ENCODE results near the gene EXOSC2.
"Not testable (repeated sequence)": the region's sequence is repeated elsewhere in the genome, so short reads cannot be mapped to it uniquely, and the experiment has no call there.

Gene EXOSC2

DNA sequence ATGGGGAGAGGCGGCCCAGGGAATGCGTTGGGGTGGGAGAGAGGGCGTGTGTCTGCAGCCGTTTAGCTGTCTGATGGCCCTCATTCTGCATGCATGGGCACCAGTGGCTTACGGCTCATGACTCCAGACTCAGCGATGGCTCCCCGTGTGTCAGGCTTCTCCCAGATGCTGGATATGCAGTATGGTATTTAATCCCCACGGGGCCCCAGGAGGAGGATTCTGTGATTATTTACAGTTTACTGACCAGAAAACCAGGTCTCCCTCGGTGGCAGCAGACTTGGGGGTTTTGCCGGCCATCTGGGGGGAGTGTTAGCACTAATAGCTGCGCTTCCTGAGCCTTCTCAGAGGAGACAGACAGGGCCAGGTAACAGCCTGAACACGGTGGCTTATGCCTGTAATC lies 24.9 kb upstream of the EXOSC2 start:
- DNase-seq, result no peak

DNA sequence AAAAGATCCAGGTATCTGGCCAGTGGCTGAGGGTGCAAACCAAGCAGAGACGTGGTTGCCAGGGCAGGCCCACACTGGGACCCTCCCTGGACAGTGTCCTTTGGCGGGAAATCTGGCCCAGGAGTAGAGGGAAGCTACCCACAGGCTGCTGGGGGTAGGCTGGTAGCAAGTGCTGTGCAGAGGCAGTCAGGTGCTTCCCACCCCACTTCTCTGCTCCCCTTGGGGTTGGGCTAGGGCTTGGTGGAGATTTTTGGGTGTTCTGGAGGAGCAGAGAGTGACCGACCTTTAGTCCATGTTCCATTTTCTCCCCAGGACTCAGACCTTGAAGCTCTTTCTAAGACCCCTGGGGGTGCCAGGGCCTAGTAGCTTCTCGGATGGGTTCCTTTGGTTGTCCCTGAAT lies 23.6 kb upstream of the EXOSC2 start:
- DNase-seq, result no peak

DNA sequence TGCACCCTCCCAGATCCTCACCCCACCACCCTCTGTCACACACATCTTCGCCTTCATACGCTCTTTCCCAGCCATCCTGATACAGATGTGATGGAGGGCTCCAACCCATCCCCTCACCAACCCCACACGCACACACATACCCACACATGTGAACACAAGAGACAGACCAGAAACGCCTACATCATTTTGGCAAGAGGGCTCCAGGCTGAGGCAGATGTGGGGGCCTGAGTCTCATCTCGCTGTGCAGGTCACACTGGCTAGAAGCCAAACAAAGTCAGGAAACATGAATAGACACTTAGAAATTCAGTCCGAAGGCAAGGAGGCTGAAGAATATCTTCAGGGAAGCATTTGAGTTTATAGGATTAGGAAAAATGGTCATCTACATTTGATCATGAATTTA lies 22.9 kb upstream of the EXOSC2 start:
- DNase-seq, result no peak

DNA sequence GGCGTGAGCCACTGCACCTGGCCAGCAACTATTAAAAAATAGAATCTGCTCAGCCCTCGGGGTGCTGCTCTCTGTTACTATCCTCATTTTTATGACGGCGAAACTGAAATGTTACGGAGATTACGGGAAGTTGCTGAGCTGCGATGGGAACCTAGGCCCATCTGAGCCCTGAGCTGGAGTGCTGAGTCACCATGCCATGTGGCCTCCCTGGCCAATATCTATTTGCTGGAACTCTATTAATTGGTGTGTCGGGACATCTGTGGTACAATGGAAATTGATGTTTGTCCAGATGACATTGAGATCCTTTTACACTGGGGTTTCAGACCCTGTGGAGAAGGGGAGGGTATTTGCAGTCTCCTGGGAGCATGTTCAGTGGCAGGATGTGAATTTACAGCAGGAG lies 21.1 kb upstream of the EXOSC2 start:
- DNase-seq, result no peak

DNA sequence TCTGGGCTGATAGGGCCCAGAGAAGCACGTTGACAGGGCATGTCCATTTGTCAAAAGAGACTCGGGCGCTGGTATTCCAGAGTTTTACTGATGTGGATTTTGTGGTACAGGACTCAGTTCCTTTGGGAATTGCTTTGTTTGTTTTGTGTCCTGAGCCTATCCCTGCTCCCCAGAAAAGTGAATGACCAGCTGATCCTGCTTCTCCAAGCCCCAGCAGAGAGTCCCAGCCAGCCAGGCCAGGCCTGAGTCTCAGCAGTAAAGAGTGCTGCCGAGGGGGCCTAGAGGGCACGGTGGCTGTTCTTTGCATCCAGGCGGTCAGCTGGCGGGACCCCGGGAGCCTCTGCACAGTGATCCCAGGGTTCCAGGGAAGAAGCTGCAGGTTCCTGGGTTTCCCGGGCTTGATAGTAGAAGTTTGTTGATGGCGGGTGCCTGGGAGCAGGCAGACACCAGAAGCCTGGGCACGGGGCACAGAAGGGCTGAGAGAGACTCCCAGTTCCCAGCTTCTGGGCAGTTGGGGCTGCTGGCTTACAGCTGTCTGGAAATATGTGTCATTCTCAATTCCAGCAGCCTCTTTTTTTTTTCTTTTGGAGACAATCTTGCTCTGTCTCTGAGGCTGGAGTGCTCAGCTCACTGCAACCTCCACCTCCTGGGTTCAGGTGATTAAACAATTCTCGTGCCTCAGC lies 20.5 kb upstream of the EXOSC2 start:
- DNase-seq, result no peak

DNA sequence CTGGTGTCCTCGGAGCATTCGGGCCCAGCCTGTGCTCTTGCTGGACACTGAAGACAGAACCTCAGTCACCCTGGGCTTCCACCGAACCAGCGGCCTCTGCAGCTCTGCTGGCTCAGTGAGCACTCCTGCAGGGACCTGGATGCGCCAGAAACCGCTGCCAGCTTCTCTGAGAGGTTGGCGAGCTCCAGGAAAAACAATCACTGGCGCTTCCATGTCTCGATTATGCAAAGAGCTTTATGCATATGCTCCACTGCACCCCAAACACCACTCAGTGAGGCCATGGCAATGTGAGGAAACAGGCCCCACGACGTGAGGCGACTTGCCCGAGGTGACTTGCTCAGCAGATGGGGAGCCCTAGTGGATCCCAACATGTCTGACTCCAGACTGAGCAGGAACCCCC lies 18.2 kb upstream of the EXOSC2 start:
- DNase-seq, result peak; percentile 41

DNA sequence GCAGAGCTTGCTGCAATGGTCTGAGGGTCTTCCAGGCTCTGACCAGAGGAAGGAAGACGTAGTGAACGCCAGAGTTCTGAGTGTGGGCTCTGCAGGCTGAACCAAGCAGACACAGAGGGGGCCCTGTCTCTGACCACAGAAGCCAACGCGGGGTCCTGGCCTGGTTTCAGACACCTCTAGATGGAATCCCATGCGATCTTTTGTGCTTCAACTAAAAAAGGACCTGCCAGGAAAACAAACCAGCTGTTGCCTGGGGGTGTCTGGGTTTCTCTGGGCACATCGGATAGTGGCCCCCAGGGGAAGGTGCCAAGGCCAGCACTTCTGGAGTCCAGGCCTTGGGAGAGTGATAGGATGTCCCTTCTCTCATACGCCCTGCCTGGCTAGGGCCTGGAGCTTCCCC lies 16.3 kb upstream of the EXOSC2 start:
- no peak for DNase-seq

DNA sequence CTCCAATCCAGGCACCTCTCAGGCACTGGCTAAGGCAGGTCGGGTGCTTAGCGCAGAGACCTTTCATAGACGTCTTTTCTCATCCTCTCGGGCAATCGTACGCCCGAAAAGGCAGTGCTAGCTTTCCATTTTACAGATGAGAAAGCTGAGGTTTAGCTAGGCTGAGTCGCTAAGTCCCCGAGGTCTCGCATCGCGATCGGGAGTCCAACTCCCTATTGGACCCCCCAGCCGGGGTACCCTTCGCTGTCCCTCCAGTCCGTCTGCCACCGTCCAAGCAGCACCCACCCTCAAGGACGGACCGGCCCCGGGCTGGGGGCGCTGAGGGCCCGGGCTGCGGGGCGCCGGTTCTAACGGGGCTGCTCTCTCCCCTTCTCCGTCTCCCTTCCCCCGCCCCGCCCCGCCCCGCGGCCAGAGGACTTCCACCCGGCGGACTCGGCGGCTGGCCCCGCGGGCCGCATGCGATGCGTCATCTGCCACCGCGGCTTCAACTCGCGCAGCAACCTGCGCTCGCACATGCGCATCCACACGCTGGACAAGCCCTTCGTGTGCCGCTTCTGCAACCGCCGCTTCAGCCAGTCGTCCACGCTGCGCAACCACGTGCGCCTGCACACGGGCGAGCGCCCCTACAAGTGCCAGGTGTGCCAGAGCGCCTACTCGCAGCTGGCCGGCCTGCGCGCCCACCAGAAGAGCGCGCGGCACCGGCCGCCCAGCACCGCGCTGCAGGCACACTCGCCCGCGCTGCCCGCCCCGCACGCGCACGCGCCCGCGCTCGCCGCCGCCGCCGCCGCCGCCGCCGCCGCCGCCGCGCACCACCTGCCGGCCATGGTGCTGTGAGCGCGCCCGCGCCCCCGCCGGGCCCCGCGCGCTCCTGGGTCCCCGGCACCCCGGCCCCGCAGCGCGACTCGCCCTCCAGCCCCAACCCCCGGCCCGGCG lies 12.5 kb upstream of the EXOSC2 start:
- no peak for DNase-seq

DNA sequence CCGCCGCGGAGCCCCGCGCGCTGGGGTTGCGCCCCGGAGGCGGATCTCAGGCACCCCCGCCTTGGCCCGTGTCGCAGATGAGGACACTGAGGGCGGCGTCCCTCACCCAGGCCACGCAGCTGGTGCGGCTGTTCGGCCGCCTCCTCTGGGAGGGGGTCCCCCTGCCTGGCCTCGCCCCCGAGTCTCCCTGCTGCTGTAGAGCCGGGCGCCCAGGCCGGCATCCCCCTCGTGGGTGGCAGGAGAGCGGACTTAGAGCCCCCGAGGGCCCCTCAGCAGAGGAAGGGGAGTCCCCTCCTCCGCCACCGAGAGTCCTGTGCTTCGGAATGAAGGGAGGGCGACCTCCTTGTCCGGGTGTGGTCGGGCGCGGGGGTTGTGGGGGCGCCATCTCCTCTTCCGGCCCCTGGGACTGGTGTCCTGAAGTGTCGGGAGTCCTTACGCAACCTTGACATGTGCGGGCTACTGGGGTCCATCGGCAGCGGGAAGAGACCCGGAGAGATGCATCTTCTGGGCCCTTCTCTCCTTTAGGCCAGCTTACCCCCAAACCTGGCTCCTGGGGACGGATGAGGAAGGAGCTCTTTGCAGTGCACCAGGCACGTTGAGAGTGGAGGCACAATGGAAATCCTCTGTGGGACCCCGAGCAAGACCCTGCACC lies 11.7 kb upstream of the EXOSC2 start:
- DNase-seq, result no peak

DNA sequence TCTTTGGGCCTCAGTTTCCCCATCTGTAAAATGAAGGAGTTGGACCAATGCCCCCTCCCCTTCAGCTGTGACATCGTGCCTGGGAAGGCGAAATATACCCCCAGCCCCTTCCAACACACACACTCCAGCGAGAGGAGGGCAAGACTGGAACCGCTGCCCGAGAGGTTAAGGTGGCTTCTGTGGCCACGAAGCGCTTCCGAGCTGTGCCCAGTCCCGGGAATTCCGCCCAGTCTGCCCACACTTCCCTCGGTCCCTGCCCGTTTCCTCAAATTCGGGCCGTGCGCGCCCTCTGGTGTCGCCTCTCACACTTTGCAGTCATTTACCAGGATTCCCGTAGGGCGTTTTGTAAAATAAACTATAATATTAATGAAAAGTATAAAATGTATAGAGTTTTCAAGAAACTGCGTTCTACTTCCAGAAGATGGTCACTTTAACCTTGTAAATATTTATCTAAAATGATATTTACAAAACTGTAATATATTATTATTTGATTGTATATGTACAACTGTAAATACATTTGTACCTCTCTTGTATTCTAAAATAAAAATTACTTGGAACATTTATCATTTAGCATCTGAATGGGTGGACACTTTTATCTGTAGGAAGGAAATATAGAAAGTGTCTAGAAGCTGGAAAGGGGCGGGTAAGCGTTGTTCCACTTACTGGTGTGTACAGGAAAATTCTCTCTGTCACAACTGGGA lies 11.0 kb upstream of the EXOSC2 start:
- peak; percentile 21 for DNase-seq

DNA sequence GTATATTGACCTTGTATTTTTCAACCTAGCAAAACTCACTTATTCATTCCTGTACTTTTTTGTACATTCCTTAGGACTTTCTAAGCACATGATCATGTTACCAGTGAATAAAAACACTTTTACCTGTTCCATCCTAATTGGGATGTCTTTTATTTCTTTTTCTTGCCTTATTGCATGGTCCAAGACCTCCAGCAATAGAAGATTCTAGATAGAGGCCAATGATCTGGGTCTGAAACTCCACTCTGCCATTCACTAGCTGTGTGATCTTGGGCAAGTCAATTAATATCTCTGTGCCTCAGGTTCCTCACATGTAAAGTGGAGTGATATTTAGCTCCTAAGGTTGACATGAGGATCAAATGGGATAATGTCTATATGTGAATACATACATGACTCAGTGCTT lies 8.5 kb upstream of the EXOSC2 start:
- DNase-seq, result no peak

DNA sequence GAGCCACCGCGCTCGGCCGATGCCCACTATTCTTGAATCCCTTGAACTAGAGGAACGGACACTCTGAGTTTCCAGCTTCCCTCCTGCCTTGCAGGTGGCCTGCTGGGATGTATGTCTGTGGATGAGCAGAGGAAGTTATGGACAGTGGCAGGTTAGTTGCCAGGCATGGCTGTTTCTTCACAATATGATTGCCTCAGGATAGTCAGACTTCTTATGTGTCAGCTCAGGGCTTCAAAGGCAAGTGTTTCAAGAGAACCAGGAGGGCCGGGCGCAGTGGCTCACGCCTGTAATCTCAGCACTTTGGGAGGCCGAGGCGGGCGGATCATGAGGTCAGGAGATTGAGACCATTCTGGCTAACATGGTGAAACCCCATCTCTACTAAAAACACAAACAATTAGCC lies 7.6 kb upstream of the EXOSC2 start:
- not testable (repeated sequence) for DNase-seq

DNA sequence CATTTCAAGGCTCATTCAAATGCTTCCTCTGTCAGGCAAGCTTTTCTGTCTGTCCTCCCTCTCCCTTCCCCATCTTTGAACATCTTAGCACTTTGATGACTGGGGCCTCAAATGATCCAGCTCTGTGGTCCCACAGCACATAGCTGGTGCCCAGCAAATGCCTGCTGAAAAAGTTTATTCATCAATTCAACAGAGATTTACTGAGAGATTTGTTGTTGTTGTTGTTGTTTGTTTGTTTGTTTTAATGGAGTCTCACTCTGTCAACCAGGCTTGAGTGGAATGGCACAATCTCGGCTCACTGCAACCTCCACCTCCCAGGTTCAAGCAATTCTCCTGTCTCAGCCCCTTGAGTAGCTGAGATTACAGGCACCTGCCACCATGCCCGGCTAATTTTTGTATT lies 6.0 kb upstream of the EXOSC2 start:
- no peak for DNase-seq

DNA sequence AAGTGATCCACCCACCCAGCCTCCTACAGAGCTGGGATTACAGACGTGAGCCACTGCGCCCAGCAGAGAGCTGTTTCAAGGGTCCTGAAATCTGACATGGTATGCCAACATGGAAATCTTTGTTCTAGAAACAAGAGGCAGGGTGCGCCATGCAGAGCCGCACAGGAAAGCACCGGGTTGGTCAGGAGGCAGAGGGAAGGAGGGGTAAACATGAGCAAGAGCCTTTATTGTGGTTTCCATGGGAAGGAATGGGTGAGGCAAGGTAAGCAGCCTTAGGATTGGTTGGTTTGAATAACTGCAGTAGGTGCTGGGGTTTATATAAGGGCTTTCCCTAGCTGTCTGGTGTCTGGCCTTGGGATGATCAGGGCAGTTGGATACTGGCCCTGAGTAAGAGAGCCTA lies 5.5 kb upstream of the EXOSC2 start:
- no peak for DNase-seq

DNA sequence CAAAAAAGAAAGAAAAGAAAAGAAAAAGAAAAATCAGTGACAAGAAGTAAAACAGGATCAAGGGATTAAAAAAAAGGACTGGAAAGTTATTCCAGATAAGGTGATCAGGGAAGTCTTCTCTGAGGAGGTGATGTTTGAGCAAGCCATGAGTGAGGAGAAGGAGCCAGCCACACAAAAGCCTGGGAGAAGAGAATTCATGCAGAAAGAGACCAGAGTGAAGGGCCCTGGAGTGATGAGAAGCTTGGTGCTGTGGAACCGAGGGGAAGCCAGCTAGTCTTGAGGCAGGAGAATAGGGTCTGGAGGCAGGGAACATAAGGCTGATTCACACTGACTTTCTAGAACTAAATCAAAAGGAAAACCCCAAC lies 4.0 kb upstream of the EXOSC2 start:
- no peak for DNase-seq

DNA sequence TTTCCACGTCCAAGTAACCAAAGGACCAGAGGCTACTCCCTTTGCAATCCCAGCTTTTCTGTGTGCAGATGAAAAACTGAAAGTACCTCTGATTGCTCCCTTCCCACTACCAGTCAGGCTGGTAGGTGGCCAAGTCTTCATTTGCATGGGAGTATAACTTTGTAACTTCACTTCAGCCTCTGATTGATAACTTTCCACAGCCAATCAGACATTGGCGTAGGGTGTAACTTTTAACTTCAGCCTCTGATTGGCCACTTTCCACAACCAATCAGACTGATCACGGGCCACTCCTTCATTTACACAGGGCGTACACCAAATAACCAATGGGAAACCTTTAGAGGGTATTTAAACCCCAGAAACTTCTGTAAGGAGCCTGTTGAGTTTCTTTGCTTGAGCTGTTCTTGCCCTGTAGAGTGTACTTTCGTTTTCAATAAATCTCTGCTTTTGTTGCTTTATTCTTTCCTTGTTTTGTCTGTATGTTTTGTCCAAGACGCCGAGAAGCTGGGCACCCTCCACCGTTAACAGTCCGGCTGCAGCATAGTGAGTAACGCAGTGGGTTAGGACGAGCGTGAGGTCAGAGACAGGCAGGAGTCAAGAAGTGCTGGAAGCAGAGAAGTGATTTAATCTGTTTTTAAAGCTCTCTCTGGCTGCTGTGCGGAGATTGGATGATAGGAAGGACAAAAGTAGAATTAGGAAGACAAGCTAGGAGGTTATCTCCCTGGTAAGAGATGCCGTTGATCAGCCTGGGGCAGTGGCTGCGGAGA lies 3.5 kb upstream of the EXOSC2 start:
- DNase-seq, result no peak

DNA sequence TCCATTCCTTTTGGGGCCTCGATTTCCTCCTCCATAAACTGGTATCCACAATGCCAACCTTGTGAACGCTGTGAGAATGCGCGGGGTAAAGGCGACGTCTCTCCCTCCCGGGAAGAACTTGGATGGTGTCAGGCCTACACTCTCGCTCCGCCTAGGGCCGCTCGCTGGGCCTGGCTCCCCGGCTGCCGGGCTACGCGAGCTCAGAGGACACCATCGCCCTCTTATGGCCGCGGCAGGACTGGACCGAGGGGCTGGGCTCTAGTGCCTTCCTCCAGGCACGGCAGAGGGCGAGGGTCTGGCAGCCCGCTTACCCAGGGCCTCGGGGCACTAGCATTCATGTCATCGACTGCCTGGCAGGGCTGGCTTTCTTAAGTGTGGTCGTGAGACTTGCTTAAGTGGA lies 1.3 kb upstream of the EXOSC2 start:
- DNase-seq, result no peak

DNA sequence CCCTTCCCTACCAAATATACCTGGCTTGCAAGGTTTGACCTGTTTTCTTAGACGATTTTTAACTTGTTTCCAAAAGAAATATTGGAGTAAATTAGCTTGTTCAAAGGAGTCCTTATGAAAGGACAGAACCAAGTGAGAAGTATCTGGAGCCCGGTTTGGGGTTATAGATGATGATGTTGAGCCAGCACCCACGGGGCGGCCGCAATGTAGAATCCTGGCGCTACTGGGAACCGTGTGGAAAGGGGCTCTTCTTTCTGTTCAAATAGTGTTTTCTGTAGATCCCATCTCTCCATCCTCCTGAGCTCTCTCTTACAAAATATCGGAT lies 517 bp upstream of the EXOSC2 start:
- no peak for DNase-seq

DNA sequence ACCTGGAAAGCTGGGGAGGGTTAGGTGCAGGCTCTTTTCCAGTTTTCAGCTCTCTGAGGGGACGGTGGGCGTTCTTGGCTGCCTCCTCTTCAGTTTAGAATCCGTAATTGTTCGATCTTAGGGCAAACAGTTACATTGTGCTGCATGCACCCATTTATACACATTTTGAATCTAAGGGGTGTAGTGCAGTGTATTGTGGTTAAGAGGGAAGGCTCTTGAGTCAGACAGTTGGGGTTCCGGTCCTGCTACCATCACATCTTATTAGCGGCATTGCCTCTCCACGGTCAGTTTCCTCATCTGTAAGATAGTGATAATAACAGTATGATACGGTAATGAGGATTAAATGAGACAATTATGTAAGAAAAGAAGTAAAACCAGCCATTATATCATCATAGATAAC lies 625 bp downstream of the EXOSC2 start:
- DNase-seq, result no peak

DNA sequence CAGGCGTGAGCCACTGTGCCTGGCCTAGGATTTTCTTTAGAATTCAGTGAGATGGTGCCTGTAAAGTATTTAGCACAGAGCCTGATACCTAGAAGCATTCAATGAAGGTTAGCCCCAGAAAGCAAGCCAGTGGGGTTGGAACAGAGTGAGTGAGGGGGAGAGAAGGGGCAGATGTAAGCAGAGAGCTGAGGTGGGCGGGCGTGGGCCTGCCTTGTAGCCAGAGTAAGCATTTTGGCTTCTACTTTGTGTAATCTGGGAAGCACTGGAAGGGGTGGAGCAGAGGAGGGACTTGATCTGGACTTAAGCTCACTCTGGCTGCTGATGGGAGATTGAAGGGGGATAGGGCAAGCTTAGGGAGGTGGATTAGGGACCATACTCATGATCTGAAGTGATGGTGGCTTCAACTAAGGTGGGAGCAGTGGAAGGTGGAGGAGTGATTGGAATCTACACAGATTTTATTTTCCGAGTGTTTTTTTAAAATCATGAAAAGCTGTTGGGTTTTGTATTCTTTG lies 2.6 kb downstream of the EXOSC2 start:
- no peak for DNase-seq

DNA sequence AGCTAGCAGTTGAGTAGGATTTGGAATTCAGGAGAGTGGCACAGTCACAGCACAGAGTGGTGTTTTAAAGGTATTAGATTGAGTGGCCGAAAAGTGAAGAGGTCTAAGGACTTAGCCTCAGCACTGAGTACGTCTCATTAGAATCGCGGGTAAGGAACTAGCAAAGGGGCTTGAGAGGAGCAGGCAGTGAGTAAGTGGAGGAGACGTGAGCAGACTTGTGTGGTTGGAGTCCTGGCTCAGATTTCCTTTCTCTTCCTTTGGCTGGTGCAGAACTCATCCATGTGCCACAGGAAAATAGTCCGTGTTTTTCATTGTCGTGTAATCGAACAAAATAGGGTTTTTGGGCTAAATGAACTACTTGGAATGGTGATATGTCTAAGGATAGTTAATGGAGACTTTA lies 3.4 kb downstream of the EXOSC2 start:
- no peak for DNase-seq

DNA sequence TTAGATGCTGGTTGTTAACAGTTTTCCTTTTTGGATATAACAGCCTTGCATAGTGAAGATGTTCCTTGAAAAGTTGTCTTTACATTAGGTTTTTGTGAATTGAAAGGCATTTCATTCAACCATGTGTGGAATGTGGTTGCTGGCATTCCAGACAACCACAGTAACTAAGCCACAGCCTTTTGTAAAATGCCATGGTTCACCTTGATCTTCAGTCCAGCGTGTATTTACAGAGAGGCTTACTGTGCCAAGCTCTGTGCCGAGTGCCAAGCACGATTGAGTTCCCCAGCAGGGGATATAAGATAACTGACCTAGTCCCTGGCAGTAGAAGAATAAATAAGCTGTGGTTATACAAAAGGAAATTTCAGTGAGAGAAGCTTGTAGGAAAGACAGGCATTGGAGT lies 4.9 kb downstream of the EXOSC2 start:
- no peak for DNase-seq

DNA sequence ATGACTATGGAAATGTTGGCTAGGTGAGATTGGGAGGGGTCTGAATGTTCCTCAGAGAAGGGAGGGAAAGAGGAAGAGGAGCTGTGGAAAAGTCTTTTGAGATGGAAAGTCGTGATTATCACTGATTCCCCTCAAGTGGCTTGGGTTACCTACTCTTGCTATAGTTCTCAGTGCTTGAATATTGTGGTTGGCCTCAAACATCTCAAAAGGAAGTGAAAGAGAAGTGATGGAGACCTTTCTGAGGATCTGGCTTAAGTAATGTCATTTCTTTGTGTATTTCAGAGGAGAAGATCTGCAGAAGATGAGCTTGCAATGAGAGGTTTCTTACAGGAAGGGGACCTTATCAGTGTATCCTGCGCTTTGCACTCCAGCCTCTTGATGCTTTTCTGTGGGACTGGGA lies 5.5 kb downstream of the EXOSC2 start:
- no peak for DNase-seq
